Ishikawa (cell line): ENCODE data around the gene ARMC8.

Experiments used
- EGR1 ChIP-seq: IDR thresholded peaks from 2 replicates; pipeline ENCODE4 v1.6.1; 2012
- EP300 ChIP-seq: IDR thresholded peaks from 2 replicates; pipeline ENCODE4 v1.6.1; 2012; ENCODE audit warnings: borderline replicate concordance
- MAX ChIP-seq: IDR thresholded peaks from 2 replicates; pipeline ENCODE4 v1.6.1; 2012
- NFIC ChIP-seq: IDR thresholded peaks from 2 replicates; pipeline ENCODE4 v1.6.1; 2012
- RAD21 ChIP-seq: IDR thresholded peaks from 2 replicates; pipeline ENCODE4 v1.6.1; 2012; ENCODE audit warnings: low read depth
- TAF1 ChIP-seq: IDR thresholded peaks from 2 replicates; pipeline ENCODE4 v1.6.1; 2012; ENCODE audit warnings: low read depth, mild to moderate bottlenecking
- USF1 ChIP-seq: IDR thresholded peaks from 2 replicates; pipeline ENCODE4 v1.6.1; 2012
- YY1 ChIP-seq: IDR thresholded peaks from 2 replicates; pipeline ENCODE4 v1.6.1; 2012; ENCODE audit warnings: low read depth
- ZBTB7A ChIP-seq: IDR thresholded peaks from 2 replicates; pipeline ENCODE4 v1.6.1; 2012; ENCODE audit warnings: low read depth
- TF ChIP-seq, protein P1 (sequence below): IDR thresholded peaks from 2 replicates; pipeline ENCODE4 v1.6.1; 2012; ENCODE audit warnings: low read depth, mild to moderate bottlenecking

GRCh38 chr3:138271189-138271794, 84.2 kb downstream of the ARMC8 start:
- TF ChIP-seq EGR1, result no peak
- TF ChIP-seq, protein P1, sequence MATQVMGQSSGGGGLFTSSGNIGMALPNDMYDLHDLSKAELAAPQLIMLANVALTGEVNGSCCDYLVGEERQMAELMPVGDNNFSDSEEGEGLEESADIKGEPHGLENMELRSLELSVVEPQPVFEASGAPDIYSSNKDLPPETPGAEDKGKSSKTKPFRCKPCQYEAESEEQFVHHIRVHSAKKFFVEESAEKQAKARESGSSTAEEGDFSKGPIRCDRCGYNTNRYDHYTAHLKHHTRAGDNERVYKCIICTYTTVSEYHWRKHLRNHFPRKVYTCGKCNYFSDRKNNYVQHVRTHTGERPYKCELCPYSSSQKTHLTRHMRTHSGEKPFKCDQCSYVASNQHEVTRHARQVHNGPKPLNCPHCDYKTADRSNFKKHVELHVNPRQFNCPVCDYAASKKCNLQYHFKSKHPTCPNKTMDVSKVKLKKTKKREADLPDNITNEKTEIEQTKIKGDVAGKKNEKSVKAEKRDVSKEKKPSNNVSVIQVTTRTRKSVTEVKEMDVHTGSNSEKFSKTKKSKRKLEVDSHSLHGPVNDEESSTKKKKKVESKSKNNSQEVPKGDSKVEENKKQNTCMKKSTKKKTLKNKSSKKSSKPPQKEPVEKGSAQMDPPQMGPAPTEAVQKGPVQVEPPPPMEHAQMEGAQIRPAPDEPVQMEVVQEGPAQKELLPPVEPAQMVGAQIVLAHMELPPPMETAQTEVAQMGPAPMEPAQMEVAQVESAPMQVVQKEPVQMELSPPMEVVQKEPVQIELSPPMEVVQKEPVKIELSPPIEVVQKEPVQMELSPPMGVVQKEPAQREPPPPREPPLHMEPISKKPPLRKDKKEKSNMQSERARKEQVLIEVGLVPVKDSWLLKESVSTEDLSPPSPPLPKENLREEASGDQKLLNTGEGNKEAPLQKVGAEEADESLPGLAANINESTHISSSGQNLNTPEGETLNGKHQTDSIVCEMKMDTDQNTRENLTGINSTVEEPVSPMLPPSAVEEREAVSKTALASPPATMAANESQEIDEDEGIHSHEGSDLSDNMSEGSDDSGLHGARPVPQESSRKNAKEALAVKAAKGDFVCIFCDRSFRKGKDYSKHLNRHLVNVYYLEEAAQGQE, result no peak
- TF ChIP-seq EP300, result no peak
- TF ChIP-seq YY1, result no peak
- no peak for TF ChIP-seq MAX
- TF ChIP-seq TAF1, result no peak
- TF ChIP-seq NFIC, result no peak
- TF ChIP-seq ZBTB7A, result no peak
- no peak for TF ChIP-seq RAD21
- TF ChIP-seq USF1, result no peak
